OCI-LY3 (cell line): ENCODE measurements around the gene CNGA2.

ENCODE experiments used
- H2AFZ ChIP-seq: fragments of 200-600, 300-600 bp; shearing (Covaris generic); 2 replicates; pipeline ENCODE4 v1.6.0; 2014; ENCODE audit warnings: antibody characterized with exemption, low read depth, low read length
- H3K27ac ChIP-seq: fragments of 200-600, 300-600 bp; sonication (generic); 2 replicates; pipeline ENCODE4 v1.5.1; 2014; ENCODE audit warnings: mild to moderate bottlenecking, low read length, moderate library complexity, mixed read lengths
- H3K27me3 ChIP-seq: fragments of 200-600, 300-600 bp; sonication (generic); 2 replicates; pipeline ENCODE4 v1.6.1; 2014; ENCODE audit warnings: low read depth, low read length, mixed read lengths
- H3K36me3 ChIP-seq: fragments of 200-600, 300-600 bp; sonication (generic); replicated peaks from 2 replicates; pipeline ENCODE3; 2014; ENCODE audit warnings: low read depth, low read length, mixed read lengths
- H3K4me1 ChIP-seq: fragments of 300-600, 200-600 bp; sonication (generic); 2 replicates; pipeline ENCODE4 v1.6.1; 2014; ENCODE audit warnings: low read length, mixed read lengths
- H3K4me2 ChIP-seq: fragments of 200-600, 300-600 bp; sonication (generic); 2 replicates; pipeline ENCODE4 v1.6.1; 2014; ENCODE audit warnings: low read length, mixed read lengths
- H3K4me3 ChIP-seq: fragments of 300-600, 200-600 bp; sonication (generic); 2 replicates; pipeline ENCODE4 v1.5.1; 2014; ENCODE audit warnings: antibody characterized with exemption, mild to moderate bottlenecking, low read length, moderate library complexity
- H3K79me2 ChIP-seq: fragments of 300-600, 200-600 bp; shearing (Covaris generic); 2 replicates; pipeline ENCODE4 v1.6.1; 2014; ENCODE audit warnings: mild to moderate bottlenecking, low read length, mixed read lengths
- H3K9ac ChIP-seq: fragments of 300-600, 200-600 bp; shearing (Covaris generic); 2 replicates; pipeline ENCODE4 v1.6.0; 2014; ENCODE audit warnings: mild to moderate bottlenecking, low read length, moderate library complexity
- H3K9me3 ChIP-seq: fragments of 200-600, 300-600 bp; shearing (Covaris generic); 2 replicates; pipeline ENCODE4 v1.6.1; 2014; ENCODE audit warnings: low read length, mixed read lengths; ENCODE audit not compliant: insufficient read depth
- H4K20me1 ChIP-seq: fragments of 200-600, 300-600 bp; sonication (generic); 2 replicates; pipeline ENCODE4 v1.6.1; 2016; ENCODE audit warnings: low read length, mixed read lengths; ENCODE audit not compliant: insufficient read depth
- EZH2phosphoT487 ChIP-seq: fragments of 200-600 bp; shearing (Covaris generic); IDR thresholded peaks from 2 replicates; pipeline ENCODE4 v1.6.1; 2018; ENCODE audit warnings: antibody characterized with exemption, mixed run types, low read depth
- TF ChIP-seq, protein P1 (sequence below): fragments of 200-600, 300-600 bp; sonication (generic); IDR thresholded peaks from 2 replicates; pipeline ENCODE4 v1.5.1; 2014; ENCODE audit warnings: antibody characterized with exemption, low read length, low read depth

Gene CNGA2

DNA sequence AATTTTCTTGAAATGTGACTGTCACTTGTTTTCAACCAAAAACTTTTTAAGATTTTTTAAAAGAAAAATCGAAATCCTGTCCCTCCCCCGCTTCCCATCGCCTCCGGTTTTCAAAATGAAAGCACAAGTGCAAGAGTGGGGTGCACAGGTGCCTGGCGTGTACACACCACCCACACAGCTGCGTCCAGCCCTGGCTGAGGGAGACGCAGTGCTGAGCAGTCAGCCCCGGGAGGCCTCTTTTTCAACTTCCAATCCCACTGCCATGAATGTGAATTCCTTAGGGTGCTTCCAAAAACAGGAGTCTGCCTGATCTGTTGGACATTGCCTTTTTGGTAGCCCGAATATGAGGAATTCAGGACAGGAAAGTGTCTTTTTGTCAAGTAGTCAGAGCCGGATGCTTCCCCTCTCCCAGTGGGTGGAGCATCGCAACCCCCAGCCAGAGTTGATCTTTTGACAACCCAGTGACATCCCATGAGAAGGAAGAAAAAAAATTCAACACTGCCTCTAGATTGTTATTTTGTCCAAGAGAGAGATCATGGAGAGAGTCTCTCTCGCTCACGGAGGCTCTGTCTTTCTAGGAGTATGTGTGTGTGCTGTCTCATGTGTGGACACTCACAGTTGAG lies 30.4 kb upstream of the CNGA2 start:
- H3K4me3 ChIP-seq, result no peak overlapping the region
- no peak overlapping the region for H3K9ac ChIP-seq
- no peak overlapping the region for H2AFZ ChIP-seq
- TF ChIP-seq, protein P1, sequence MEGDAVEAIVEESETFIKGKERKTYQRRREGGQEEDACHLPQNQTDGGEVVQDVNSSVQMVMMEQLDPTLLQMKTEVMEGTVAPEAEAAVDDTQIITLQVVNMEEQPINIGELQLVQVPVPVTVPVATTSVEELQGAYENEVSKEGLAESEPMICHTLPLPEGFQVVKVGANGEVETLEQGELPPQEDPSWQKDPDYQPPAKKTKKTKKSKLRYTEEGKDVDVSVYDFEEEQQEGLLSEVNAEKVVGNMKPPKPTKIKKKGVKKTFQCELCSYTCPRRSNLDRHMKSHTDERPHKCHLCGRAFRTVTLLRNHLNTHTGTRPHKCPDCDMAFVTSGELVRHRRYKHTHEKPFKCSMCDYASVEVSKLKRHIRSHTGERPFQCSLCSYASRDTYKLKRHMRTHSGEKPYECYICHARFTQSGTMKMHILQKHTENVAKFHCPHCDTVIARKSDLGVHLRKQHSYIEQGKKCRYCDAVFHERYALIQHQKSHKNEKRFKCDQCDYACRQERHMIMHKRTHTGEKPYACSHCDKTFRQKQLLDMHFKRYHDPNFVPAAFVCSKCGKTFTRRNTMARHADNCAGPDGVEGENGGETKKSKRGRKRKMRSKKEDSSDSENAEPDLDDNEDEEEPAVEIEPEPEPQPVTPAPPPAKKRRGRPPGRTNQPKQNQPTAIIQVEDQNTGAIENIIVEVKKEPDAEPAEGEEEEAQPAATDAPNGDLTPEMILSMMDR, result no peak
- no peak for TF ChIP-seq EZH2phosphoT487
- no peak overlapping the region for H3K4me2 ChIP-seq
- H3K27me3 ChIP-seq, result no peaks in the 10 kb centered on the region
- H3K9me3 ChIP-seq, result no peaks in the 10 kb centered on the region
- H3K36me3 ChIP-seq, result no peaks in the 10 kb centered on the region
- H3K79me2 ChIP-seq, result no peaks in the 10 kb centered on the region
- H4K20me1 ChIP-seq, result no peaks in the 10 kb centered on the region
- H3K4me1 ChIP-seq, result no peaks in the 10 kb centered on the region
- no peak overlapping the region for H3K27ac ChIP-seq

DNA sequence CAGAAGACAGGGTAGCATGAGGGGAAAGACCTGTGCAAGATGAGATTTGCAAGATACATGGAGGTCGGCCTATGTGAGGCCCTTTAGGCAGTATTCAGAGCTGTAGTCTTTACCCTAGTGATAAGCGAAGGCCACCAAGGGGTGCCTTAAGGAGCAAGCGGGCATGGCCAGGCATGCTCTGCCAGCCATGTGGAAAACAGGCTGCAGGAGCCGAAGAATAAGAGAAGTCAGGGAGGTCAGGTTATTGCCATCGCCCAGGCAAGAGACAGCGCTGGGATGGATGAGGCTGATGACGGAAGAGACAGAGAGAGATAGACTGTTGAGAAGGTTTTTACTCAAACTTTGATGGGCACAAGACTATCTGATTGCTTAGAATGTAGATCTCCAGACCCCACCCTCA lies 25.7 kb upstream of the CNGA2 start:
- no peak overlapping the region for H3K27ac ChIP-seq
- TF ChIP-seq EZH2phosphoT487, result no peak
- TF ChIP-seq, protein P1, result no peak
- H4K20me1 ChIP-seq, result no peaks in the 10 kb centered on the region
- H3K79me2 ChIP-seq, result no peaks in the 10 kb centered on the region
- no peaks in the 10 kb centered on the region for H3K4me1 ChIP-seq
- no peak overlapping the region for H3K9ac ChIP-seq
- H2AFZ ChIP-seq, result no peak overlapping the region
- H3K27me3 ChIP-seq, result no peaks in the 10 kb centered on the region; the same call in 1 of the 2 replicates
- H3K36me3 ChIP-seq, result no peaks in the 10 kb centered on the region
- no peaks in the 10 kb centered on the region for H3K9me3 ChIP-seq
- H3K4me2 ChIP-seq, result no peak overlapping the region
- H3K4me3 ChIP-seq, result no peak overlapping the region

- no peak overlapping the region for H3K4me3 ChIP-seq
- H3K9ac ChIP-seq, result no peak overlapping the region
- H2AFZ ChIP-seq, result no peak overlapping the region
- H3K36me3 ChIP-seq, result no peaks in the 10 kb centered on the region
- H4K20me1 ChIP-seq, result no peaks in the 10 kb centered on the region
- no peak overlapping the region for H3K27ac ChIP-seq
- H3K4me2 ChIP-seq, result no peak overlapping the region
- TF ChIP-seq, protein P1, result no peak
- TF ChIP-seq EZH2phosphoT487, result no peak
- no peaks in the 10 kb centered on the region for H3K4me1 ChIP-seq
- H3K27me3 ChIP-seq, result no peaks in the 10 kb centered on the region; the same call in 1 of the 2 replicates
- no peaks in the 10 kb centered on the region for H3K9me3 ChIP-seq
- no peaks in the 10 kb centered on the region for H3K79me2 ChIP-seq
Observed at GRCh38 chrX:151710457-151710856, 24.1 kb upstream of the CNGA2 start.

GRCh38 chrX:151711154-151711553 lies 23.4 kb upstream of the CNGA2 start:
- Histone ChIP-seq H2AFZ (no peak overlapping the region), H3K9ac (no peak overlapping the region), H3K27ac (no peak overlapping the region), H3K4me3 (no peak overlapping the region), H3K27me3 (no peaks in the 10 kb centered on the region; the same call in 1 of the 2 replicates), H3K36me3 (no peaks in the 10 kb centered on the region), H3K4me2 (no peak overlapping the region), H3K9me3 (no peaks in the 10 kb centered on the region), H4K20me1 (no peaks in the 10 kb centered on the region), H3K4me1 (no peaks in the 10 kb centered on the region), H3K79me2 (no peaks in the 10 kb centered on the region)
- TF ChIP-seq, protein P1, result no peak
- no peak for TF ChIP-seq EZH2phosphoT487
